ENCODE measurements around the gene AGAP1. TPM values are rescaled to one million over a fixed set of nuclear protein-coding genes. Genes with fewer than 3 reads are reported as not detected.

AGAP1 gene
- total and polyA plus RNA-seq, 11 donors: 5.9 to 21.6 (median 18.9) TPM

DNA sequence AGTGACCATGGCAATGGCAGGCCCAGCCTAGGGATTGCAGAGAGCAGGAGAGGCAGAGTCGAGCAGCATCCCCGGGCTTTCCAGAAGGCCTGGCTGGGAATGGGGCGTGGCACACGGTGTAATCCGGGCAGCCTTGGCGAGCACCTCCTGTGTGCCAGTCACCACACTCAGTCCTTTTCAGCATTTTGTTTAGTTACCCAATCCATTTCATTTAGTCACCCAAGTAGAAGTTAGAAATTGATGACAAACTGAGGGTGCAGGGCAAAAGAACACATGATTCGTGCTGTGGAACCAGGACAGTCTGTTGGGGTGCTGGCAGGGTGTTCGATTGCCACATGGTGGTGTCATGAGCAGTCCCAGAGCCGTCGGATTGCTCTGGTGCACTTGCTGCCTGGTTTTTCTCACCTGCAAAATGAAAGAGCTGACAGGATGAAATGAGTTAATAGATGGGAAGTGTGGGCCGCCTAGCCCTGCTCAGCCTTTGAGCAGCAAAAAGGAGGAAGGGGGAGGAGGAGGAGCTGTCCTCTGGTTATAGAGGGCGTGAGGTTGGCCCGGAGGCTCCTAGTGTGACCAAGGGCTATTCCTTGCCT is 299.4 kb downstream of the AGAP1 start:
- peak; percentile 79 to 94 (median 88) for ATAC-seq

DNA sequence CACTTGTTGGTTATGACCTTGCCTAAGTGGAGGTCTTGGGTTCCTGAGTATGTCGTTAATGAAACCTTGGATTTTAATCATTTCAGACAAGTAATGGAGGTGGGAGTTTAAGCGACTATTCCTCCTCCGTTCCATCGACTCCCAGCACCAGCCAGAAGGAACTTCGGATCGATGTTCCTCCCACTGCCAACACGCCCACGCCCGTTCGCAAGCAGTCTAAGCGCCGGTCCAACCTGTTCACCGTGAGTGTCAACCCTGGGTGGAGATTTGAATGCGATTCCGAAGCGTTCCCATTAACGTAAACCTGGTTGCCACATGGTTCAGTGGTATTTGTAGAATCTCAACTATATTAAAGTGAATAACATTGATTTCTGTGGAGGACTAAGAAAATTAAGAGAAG is 305.4 kb downstream of the AGAP1 start:
- ATAC-seq (no peak), DNase-seq (no peak)
- Histone ChIP-seq H3K9me3 (no peaks in the 10 kb centered on the region), H3K4me1 (no peaks in the 10 kb centered on the region), H3K27ac (no peak overlapping the region), H3K4me3 (no peak overlapping the region), H3K36me3 (peaks cover 0 to 48% (median 33%) of the 10 kb centered on the region in 9 donors), H3K27me3 (no peaks in the 10 kb centered on the region)
- TF ChIP-seq POLR2A (IDR thresholded peaks at IDR 0.05): no peak
- no peak for TF ChIP-seq CTCF (IDR thresholded peaks at IDR 0.05)
- 94 to 97% (median 95%) methylated on average over 17 of the region's 17 CpGs for WGBS, 4 donors
- intact Hi-C loops (cut with DNase I): no loop called here

More for the DNA sequence above, 299.4 kb downstream of the AGAP1 start:
- intact Hi-C loops (cut with DNase I): loop anchor here in 2 of 10 donors (5.0 kb wide), 2 partner anchors 374 to 384 kb away; partner anchors contain the start of gene GBX2 (in 1 of the 2)
- peak in 10 of 12 donors; percentile 10 to 51 (median 32) for TF ChIP-seq CTCF (IDR thresholded peaks at IDR 0.05)
- no peak for TF ChIP-seq POLR2A (IDR thresholded peaks at IDR 0.05)
- peaks cover 0 to 10% (median 7%) of the 10 kb centered on the region in 9 donors for H3K36me3 ChIP-seq
- no peak overlapping the region for H3K27ac ChIP-seq
- peak in 2 of 5 donors; percentile 56 to 61 for DNase-seq
- 45 to 63% (median 55%) methylated on average over 13 of the region's 13 CpGs for WGBS, 4 donors
- no peaks in the 10 kb centered on the region for H3K9me3 ChIP-seq
- no peak overlapping the region for H3K4me3 ChIP-seq
- H3K27me3 ChIP-seq: no peaks in the 10 kb centered on the region
- peaks cover 0 to 7% (median 0%) of the 10 kb centered on the region in 12 donors for H3K4me1 ChIP-seq

- DNase-seq (no peak), ATAC-seq (no peak)
- H3K4me1 ChIP-seq: no peaks in the 10 kb centered on the region
- no peaks in the 10 kb centered on the region for H3K27me3 ChIP-seq
- no peak overlapping the region for H3K4me3 ChIP-seq
- no peak overlapping the region for H3K27ac ChIP-seq
- no peaks in the 10 kb centered on the region for H3K9me3 ChIP-seq
- peaks cover 0 to 65% (median 39%) of the 10 kb centered on the region in 9 donors for H3K36me3 ChIP-seq
- TF ChIP-seq POLR2A (IDR thresholded peaks at IDR 0.05) (no peak), CTCF (IDR thresholded peaks at IDR 0.05) (no peak)
- intact Hi-C loops (cut with DNase I): no loop called here
Observed at GRCh38 chr2:235802542-235802941, 308.7 kb downstream of the AGAP1 start.

DNA sequence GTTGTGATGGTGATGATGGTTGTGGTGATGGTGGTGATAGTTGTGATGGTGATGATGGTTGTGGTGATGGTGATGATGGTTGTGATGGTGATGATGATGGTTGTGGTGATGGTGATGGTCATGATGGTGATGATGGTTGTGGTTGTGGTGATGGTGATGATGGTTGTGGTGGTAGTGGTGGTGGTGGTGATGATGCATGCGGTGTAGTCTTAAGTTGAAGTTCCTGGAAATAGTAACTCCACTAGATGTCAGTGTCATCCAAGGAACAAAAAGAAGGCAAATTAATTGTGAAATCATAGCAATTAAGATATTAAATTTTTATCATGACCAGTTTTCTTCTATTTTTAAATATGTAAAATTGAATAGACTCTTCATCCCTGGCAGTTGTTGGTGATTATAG is 309.2 kb downstream of the AGAP1 start:
- intact Hi-C loops (cut with DNase I): no loop called here
- Histone ChIP-seq H3K9me3 (no peaks in the 10 kb centered on the region), H3K4me1 (no peaks in the 10 kb centered on the region), H3K27ac (no peak overlapping the region), H3K36me3 (peaks cover 0 to 65% (median 42%) of the 10 kb centered on the region in 9 donors), H3K27me3 (no peaks in the 10 kb centered on the region), H3K4me3 (no peak overlapping the region)
- DNase-seq (no peak), ATAC-seq (no peak)
- 94 to 98% (median 98%) methylated on average over 1 of the region's 1 CpG for WGBS, 4 donors
- TF ChIP-seq CTCF (IDR thresholded peaks at IDR 0.05) (peak in 7 of 12 donors; percentile 12 to 40 (median 29)), POLR2A (IDR thresholded peaks at IDR 0.05) (no peak)

Measured in heart left ventricle (tissue), 16 donors.